GM18505 (cell line): Measurements from ENCODE around the gene RHBDL3.
"Not testable (repeated sequence)": the region's sequence is repeated elsewhere in the genome, so short reads cannot be mapped to it uniquely, and the experiment has no call there.

ENCODE experiments used
- ATAC-seq: cut with Tn5 transposase; IDR thresholded peaks from one replicate; pipeline ENCODE4 v1.9.1; 2021; ENCODE audit not compliant: unreplicated experiment
- POLR2A ChIP-seq: IDR thresholded peaks from 4 replicates; pipeline ENCODE4 v1.6.1; 2011; ENCODE audit warnings: borderline replicate concordance; ENCODE audit not compliant: insufficient read depth, insufficient read length; ENCODE audit errors: extremely low read depth

RHBDL3 gene

GRCh38 chr17:32341141-32341856 is 75.7 kb downstream of the RHBDL3 start:
- no peak for TF ChIP-seq POLR2A
- ATAC-seq, result no peak

DNA sequence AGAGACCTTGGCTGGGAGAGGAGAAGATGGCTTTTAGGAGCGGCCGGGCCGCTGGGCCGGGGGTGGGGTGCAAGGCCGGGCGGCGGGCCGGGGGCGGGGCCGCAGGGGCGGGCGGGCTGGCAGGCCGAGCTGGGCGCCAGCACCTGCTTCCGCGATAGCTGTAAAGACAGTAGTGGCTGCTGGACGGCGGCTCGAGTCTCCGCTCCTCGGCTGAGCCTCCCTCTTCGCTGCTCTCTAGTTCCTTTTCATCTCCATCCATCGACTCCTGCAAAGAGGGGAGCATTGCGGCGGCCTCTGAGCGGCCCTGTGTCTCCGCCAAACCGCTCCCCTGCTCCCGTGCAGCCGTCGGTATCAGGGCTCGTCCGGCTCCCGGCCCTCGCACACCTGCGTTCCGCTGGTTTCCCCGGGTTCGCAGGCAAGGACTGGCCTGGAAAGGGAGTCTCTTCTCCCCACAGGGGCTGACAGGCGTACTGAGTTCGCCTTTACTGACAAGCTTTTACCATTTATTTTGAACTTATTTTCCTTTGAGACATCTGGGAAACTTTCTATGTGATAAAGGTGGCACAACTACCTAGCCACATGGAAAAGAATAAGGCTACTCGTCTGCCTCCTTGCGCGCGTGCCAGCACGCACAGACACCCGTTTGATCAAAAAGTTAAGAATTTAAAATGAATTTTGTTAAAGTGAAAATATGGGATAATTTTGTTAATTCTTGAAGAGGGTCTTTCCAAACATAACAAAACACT is 76.4 kb downstream of the RHBDL3 start, which contains the start of gene C17orf75:
C17orf75 (minus strand) TSS at position 317 of the 746 bp plus-strand sequence; CDS start at position 283, 34 bp downstream.
- ATAC-seq, result peak; percentile 83
- peak; percentile 79 for TF ChIP-seq POLR2A

GRCh38 chr17:32342603-32343325 is 77.1 kb downstream of the RHBDL3 start:
- no peak for TF ChIP-seq POLR2A

GRCh38 chr17:32345951-32346600 is 80.4 kb downstream of the RHBDL3 start:
- TF ChIP-seq POLR2A, result no peak
- ATAC-seq, result no peak

More at GRCh38 chr17:32342603-32343325, 77.1 kb downstream of the RHBDL3 start:
- no peak for ATAC-seq

DNA sequence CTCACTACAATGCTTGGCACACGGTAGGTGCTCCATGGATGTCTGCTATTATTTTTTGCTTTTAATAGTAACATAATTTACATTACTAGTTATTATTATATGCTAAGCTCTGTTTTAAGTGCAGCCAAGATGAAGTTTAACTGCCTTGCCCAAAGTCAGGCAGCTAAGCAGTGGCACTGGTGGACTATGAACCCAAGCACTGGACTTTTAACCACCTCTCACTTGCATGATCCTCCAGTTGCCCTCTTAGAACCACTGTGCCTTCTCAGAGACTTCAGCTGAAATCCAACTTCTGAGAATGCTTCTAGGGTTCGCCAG is 82.8 kb downstream of the RHBDL3 start:
- TF ChIP-seq POLR2A, result no peak

DNA sequence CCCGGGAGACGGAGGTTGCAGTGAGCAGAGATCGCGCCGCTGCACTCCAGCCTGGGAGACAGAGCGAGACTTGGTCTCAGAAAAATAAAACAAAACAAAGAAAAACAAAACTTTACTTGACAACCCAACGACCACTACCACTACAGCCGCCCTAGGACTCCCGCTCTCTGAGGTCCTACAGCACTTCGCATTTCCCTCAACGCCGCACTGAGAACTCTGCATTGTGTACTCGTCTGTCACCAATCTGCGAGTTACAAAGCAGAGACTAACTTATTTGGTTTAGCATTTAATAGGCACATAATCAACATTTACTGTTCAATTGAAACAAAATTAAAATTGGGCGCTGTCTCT is 83.8 kb downstream of the RHBDL3 start:
- TF ChIP-seq POLR2A, result no peak
- ATAC-seq, result no peak

More for the DNA sequence above, 82.8 kb downstream of the RHBDL3 start:
- no peak for ATAC-seq

DNA sequence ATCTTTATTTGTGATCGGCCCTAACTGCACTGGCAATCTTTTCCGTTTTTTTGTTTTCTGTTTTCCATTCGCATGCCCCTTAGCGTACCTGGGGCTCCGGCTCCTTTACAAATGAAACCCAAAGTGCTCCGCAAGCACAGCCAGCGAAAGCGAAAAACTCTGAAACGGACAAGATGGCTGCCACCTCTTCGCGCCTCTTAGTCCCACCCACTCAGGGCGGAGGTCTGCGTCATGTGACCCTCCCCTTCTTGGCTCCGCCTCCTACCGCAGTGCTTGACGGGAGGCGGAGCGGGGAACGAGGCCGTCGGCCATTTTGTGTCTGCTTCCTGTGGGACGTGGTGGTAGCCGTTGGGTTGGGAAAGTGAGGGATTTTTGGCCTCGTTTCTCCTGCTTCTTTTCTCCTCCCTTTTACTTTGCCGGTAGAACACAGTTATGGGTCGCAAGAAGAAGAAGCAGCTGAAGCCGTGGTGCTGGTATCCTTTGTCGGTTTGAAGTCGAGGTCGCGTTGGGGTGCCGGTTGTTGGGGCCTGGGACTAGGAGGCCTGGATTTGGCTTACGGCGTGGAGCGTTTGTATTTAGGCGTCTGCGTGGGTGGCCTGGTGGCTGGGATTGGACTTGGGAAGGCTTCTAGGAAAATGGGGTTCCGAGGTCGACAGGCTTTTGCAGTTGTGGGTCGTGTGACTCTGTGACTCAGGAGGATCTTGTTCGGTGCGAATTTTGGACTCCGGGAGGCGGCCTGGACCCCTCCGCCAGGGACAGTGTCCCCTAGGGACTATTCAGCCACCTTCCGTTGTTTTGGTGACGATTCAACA is 84.4 kb downstream of the RHBDL3 start, which contains the start of gene ZNF207:
ZNF207 (plus strand) TSS at position 304 of the 812 bp plus-strand sequence; CDS start at position 433, 129 bp downstream.
- peak; percentile 87 for TF ChIP-seq POLR2A
- ATAC-seq, result peak; percentile 86

GRCh38 chr17:32350666-32351418 is 85.2 kb downstream of the RHBDL3 start:
- no peak for ATAC-seq
- no peak for TF ChIP-seq POLR2A

DNA sequence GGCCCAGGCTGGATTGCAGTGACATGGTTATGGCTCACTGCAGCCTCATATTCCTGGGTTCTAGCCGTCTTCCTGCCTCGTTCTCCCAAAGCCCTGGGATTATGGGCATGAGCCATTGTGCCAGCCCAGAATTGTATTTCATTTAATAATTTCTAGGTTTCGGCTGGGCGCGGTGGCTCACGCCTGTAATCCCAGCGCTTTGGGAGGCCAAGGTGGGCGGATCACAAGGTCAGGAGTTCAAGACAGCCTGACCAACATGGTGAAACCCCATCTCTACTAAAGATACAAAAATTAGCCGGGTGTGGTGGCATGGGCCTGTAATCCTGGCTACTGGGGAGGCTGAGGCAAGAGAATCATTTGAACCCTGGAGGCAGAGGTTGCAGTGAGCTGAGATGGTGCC is 87.1 kb downstream of the RHBDL3 start:
- not testable (repeated sequence) for ATAC-seq

GRCh38 chr17:32355649-32356377 is 90.2 kb downstream of the RHBDL3 start:
- no peak for ATAC-seq
- TF ChIP-seq POLR2A, result no peak

DNA sequence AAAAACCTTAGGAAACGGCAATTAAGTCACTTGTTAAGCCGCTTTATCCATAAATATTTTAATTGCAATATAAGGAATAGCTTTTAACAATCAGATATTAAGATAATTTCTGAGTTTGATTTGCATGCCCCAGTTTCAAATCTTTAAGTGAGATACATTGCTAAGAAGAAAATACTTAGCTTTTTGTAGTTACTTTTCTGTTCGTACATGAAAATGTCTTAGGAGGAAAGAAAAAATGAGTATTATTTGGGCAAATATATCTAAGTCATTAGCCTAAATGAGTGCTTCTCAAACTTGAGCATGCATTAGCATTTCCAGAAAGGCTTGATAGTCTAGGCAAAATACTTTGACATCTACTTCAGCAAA is 90.7 kb downstream of the RHBDL3 start:
- no peak for TF ChIP-seq POLR2A
- ATAC-seq, result no peak

DNA sequence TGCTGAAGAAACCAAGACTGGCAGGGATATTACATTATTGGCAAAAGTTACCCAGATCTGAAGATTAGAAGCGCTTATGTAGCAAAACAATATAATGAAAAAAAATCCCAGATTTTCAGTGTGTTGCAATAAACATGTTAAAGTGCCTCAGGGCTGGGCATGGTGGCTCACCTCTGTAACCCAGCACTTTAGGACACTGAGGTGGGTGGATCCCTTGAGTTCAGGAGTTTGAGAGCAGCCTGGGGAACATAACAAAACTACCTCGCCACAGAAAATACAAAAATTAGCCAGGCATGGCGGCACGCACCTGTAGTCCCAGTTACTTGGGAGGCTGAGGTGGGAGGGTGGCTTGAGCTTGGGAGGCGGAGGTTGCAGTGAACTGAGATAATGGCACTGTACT is 91.1 kb downstream of the RHBDL3 start:
- no peak for ATAC-seq
- no peak for TF ChIP-seq POLR2A

GRCh38 chr17:32357615-32358014 is 92.0 kb downstream of the RHBDL3 start:
- no peak for ATAC-seq
- TF ChIP-seq POLR2A, result no peak
